Peyer's patch (tissue), 4 donors: Measurements from ENCODE around the gene TMED1. TPM values are rescaled to one million over a fixed set of nuclear protein-coding genes. Genes with fewer than 3 reads are reported as not detected.
"Not testable (repeated sequence)": the region's sequence is repeated elsewhere in the genome, so short reads cannot be mapped to it uniquely, and the experiment has no call there.

Experiments used
- DNase-seq, 3 donors: peaks; one replicate each; pipeline ENCODE4 v3.0.0-alpha.2; 2017 to 2019
- H3K27ac ChIP-seq, 4 donors: fragments of 200-600 bp; sonication (generic); one replicate each; pipeline ENCODE4 v1.5.1; 2016 to 2019
- H3K27me3 ChIP-seq, 2 donors: fragments of 200-600 bp; sonication (generic); one replicate each; pipeline ENCODE4 v1.5.1; 2019
- H3K36me3 ChIP-seq, 3 donors: fragments of 200-600 bp; sonication (generic); one replicate each; pipeline ENCODE4 v1.5.1; 2016 to 2019
- H3K4me1 ChIP-seq, 4 donors: fragments of 200-600 bp; sonication (generic); one replicate each; pipeline ENCODE4 v1.5.1; 2016 to 2019
- H3K4me3 ChIP-seq, 4 donors: fragments of 200-600 bp; sonication (generic); 1 replicate in 3 of 4; 2 replicates in 1 of 4; pipeline ENCODE4 v1.5.1; 2016 to 2019; ENCODE audit warnings: mild to moderate bottlenecking in 1 of 4
- H3K9me3 ChIP-seq, 4 donors: fragments of 200-600 bp; sonication (generic); one replicate each; pipeline ENCODE4 v1.5.1; 2016 to 2019; ENCODE audit warnings: mild to moderate bottlenecking in 1 of 4
- POLR2A ChIP-seq, 2 donors: fragments of 450-650 bp; IDR thresholded peaks; one replicate each; pipeline ENCODE4 v1.5.1; 2017; ENCODE audit warnings: antibody characterized with exemption in 2 of 2, mild to moderate bottlenecking in 2 of 2, moderate library complexity in 2 of 2
- total RNA-seq, 4 donors: library from RNA; depleted of rRNA; stranded (reverse); fragments of >200 nt; gene quantifications; one replicate each; pipeline ENCODE4 v1.1.0, GENCODE V29; 2016
- TF ChIP-seq, protein P1 (sequence below), 6 experiments: fragments of 450-650 bp in 4 of 6; fragments of 200-600 bp in 2 of 6; sonication (generic) in 1 of 6; IDR thresholded peaks; one replicate each; pipeline ENCODE4 v1.5.1; 2017 to 2019; ENCODE audit warnings: antibody characterized with exemption in 6 of 6, mild to moderate bottlenecking in 3 of 6, moderate library complexity in 1 of 6

Gene TMED1
- total RNA-seq, 4 donors from 2014 or later, result 11.6 to 18.4 (median 16.0) TPM

- no peaks in the 10 kb centered on the region for H3K36me3 ChIP-seq
- no peak overlapping the region for H3K4me3 ChIP-seq
- no peak for TF ChIP-seq POLR2A (IDR thresholded peaks at IDR 0.05)
- TF ChIP-seq, protein P1, sequence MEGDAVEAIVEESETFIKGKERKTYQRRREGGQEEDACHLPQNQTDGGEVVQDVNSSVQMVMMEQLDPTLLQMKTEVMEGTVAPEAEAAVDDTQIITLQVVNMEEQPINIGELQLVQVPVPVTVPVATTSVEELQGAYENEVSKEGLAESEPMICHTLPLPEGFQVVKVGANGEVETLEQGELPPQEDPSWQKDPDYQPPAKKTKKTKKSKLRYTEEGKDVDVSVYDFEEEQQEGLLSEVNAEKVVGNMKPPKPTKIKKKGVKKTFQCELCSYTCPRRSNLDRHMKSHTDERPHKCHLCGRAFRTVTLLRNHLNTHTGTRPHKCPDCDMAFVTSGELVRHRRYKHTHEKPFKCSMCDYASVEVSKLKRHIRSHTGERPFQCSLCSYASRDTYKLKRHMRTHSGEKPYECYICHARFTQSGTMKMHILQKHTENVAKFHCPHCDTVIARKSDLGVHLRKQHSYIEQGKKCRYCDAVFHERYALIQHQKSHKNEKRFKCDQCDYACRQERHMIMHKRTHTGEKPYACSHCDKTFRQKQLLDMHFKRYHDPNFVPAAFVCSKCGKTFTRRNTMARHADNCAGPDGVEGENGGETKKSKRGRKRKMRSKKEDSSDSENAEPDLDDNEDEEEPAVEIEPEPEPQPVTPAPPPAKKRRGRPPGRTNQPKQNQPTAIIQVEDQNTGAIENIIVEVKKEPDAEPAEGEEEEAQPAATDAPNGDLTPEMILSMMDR (IDR thresholded peaks at IDR 0.05), result no peak
- no peak for DNase-seq
- H3K9me3 ChIP-seq, result peaks cover 0 to 8% (median 3%) of the 10 kb centered on the region in 4 donors
- H3K4me1 ChIP-seq, result peaks cover 0 to 11% (median 0%) of the 10 kb centered on the region in 4 donors
- no peak overlapping the region for H3K27ac ChIP-seq
- H3K27me3 ChIP-seq, result no peaks in the 10 kb centered on the region
These were observed 3.4 kb upstream of the TMED1 start for GRCh38 chr19:10839114-10840050.

DNA sequence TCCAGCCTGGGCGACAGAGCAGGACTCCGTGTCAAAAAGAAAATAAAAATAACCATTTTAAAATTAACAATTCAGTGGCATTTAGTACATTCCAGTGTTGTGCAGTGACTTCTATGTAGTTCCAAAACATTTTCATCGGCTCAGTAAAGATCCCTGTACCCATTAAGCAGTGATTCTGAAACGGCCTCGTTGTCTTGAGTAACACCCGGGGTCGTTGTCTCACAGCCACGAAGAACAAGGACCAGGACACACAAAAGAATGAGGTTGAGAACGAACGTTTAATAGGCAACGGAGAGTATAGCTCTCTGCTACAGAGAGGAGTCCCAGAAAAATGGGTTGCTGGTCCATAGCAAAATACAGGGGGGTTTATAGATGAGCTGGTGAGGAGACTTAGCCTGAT, 2.4 kb upstream of the TMED1 start:
- Histone ChIP-seq H3K4me3 (no peak overlapping the region), H3K27me3 (no peaks in the 10 kb centered on the region), H3K9me3 (peaks cover 0 to 8% (median 3%) of the 10 kb centered on the region in 4 donors), H3K27ac (no peak overlapping the region), H3K4me1 (peaks cover 0 to 11% (median 0%) of the 10 kb centered on the region in 4 donors), H3K36me3 (peaks cover 0 to 8% (median 0%) of the 10 kb centered on the region in 3 donors)
- DNase-seq, result no peak
- TF ChIP-seq POLR2A (IDR thresholded peaks at IDR 0.05), result no peak
- TF ChIP-seq, protein P1 (IDR thresholded peaks at IDR 0.05), result no peak

DNA sequence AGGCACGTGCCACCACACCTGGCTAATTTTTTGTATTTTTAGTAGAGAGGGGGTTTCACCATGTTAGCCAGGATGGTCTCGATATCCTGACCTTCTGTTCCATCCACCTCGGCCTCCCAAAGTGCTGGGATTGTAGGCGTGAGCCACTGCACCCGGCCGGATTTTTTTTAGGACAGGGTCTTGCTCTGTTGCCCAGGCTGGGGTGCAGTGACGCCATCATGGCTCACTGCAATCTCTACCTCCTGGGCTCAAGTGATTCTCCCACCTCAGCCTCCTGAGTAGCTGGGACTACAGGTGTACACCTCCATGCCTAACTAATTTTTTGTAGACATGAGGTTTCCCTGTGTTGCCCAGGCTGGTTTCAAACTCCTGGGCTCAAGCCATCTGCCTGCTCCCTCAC, 1.6 kb upstream of the TMED1 start:
- H3K9me3 ChIP-seq, DNase-seq, H3K4me3 ChIP-seq, H3K27me3 ChIP-seq, H3K27ac ChIP-seq: not testable (repeated sequence)
- peaks cover 0 to 15% (median 0%) of the 10 kb centered on the region in 3 donors for H3K36me3 ChIP-seq
- peaks cover 0 to 11% (median 0%) of the 10 kb centered on the region in 4 donors for H3K4me1 ChIP-seq

DNA sequence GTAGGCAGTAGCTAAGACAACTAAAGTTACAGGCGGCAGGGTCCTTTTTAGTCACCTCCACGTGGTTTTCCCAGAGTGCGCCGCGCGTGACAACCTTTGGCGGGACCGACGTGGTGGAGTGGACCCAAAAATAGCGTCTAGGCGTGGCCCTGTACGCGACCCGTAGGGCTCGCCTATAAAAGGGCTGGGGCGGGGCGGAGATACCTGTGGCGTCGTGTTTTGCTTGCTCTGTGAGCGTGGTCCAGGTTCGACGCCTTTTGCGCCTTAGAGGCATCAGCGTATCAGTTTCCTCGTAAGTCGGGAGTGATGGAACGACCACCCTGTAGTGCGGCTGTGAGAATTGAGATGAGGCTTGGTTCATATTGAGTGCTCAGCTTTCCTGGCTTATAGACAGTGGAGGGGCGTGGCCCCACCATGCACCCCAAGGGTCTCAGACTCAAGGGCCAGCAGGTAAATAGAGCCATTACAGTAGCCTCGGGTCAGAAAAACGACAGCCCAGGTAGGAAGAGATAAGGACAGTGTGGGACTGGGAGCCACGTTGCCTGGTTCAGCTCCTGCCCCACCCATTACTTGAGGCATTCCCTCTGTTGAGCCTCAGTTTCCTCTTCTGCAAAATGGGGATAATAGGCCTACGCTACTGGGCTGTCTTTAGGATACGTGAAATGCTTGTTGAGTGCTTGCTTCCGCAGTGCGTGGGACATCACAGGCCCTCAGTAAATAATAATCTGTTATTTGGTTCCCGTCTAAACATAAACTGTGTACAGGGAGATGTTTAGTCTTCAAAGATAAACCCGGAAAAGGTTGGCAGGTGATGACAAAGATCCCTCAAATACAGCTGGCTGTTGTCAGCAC, 693 bp upstream of the TMED1 start:
- peak overlapping the region; percentile 93 to 99 (median 96) for H3K27ac ChIP-seq
- no peak for TF ChIP-seq POLR2A (IDR thresholded peaks at IDR 0.05)
- TF ChIP-seq, protein P1 (IDR thresholded peaks at IDR 0.05), result no peak
- peaks cover 0 to 24% (median 0%) of the 10 kb centered on the region in 3 donors for H3K36me3 ChIP-seq
- peaks cover 0 to 8% (median 3%) of the 10 kb centered on the region in 4 donors for H3K9me3 ChIP-seq
- H3K27me3 ChIP-seq, result no peaks in the 10 kb centered on the region
- DNase-seq, result peak; percentile 71 to 90 (median 86)
- H3K4me1 ChIP-seq, result peaks cover 0 to 11% (median 0%) of the 10 kb centered on the region in 4 donors
- H3K4me3 ChIP-seq, result peak overlapping the region; percentile 64 to 86 (median 70)

- Histone ChIP-seq H3K9me3 (peaks cover 0 to 8% (median 3%) of the 10 kb centered on the region in 4 donors), H3K36me3 (peaks cover 0 to 39% (median 0%) of the 10 kb centered on the region in 3 donors), H3K27ac (peak overlapping the region; percentile 93 to 99 (median 96)), H3K4me3 (peak overlapping the region; percentile 64 to 86 (median 70)), H3K4me1 (peaks cover 0 to 11% (median 0%) of the 10 kb centered on the region in 4 donors), H3K27me3 (no peaks in the 10 kb centered on the region)
- no peak for TF ChIP-seq POLR2A (IDR thresholded peaks at IDR 0.05)
- TF ChIP-seq, protein P1 (IDR thresholded peaks at IDR 0.05), result no peak
- DNase-seq, result peak in 2 of 3 donors; percentile 61 to 71
These were observed 791 bp downstream of the TMED1 start for GRCh38 chr19:10835089-10835753.
